Measurements from ENCODE around the gene ANO4. TPM values are rescaled to one million over a fixed set of nuclear protein-coding genes. Genes with fewer than 3 reads are reported as not detected.
"Not testable (repeated sequence)": the region's sequence is repeated elsewhere in the genome, so short reads cannot be mapped to it uniquely, and the experiment has no call there.

ANO4 gene
- total and polyA plus RNA-seq, 2 donors = 1.1 to 3.5 TPM

- 88% methylated on average over 3 of the region's 3 CpGs for WGBS
- DNase-seq (ENCODE audit: extremely low spot score) = no peak
- H3K4me3 ChIP-seq (ENCODE audit: low read depth, low read length) = no peak overlapping the region
- H3K4me1 ChIP-seq (ENCODE audit: insufficient read depth) = no peaks in the 10 kb centered on the region
- no peaks in the 10 kb centered on the region for H3K36me3 ChIP-seq (ENCODE audit: insufficient read depth)
- no peak overlapping the region for H3K27ac ChIP-seq (ENCODE audit: low read depth)
These were observed 273.8 kb downstream of the ANO4 start for GRCh38 chr12:101068402-101068801.

DNA sequence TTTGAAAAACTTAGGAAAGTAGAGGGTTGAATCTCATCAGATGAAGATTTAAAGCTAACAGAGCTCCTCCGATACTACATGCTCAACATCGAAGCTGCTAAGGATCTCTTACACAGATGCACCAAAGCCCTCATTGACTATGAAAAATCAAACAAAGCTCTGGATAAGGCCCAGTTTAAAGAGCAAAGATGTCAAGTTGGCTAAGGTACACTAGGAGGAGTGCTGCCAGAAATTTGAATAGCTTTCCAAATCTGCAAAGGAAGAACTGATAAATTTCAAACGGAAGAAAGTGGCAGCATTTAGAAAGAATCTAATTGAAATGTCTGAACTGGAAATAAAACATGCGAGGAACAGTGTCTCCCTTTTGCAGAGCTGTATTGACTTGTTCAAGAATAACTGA, 274.3 kb downstream of the ANO4 start:
- 35% methylated on average over 4 of the region's 4 CpGs for WGBS
- no peak for DNase-seq (ENCODE audit: extremely low spot score)
- H3K4me1 ChIP-seq (ENCODE audit: insufficient read depth) = no peaks in the 10 kb centered on the region
- H3K27ac ChIP-seq (ENCODE audit: low read depth) = no peak overlapping the region
- no peak overlapping the region for H3K4me3 ChIP-seq (ENCODE audit: low read depth, low read length)
- no peaks in the 10 kb centered on the region for H3K36me3 ChIP-seq (ENCODE audit: insufficient read depth)

DNA sequence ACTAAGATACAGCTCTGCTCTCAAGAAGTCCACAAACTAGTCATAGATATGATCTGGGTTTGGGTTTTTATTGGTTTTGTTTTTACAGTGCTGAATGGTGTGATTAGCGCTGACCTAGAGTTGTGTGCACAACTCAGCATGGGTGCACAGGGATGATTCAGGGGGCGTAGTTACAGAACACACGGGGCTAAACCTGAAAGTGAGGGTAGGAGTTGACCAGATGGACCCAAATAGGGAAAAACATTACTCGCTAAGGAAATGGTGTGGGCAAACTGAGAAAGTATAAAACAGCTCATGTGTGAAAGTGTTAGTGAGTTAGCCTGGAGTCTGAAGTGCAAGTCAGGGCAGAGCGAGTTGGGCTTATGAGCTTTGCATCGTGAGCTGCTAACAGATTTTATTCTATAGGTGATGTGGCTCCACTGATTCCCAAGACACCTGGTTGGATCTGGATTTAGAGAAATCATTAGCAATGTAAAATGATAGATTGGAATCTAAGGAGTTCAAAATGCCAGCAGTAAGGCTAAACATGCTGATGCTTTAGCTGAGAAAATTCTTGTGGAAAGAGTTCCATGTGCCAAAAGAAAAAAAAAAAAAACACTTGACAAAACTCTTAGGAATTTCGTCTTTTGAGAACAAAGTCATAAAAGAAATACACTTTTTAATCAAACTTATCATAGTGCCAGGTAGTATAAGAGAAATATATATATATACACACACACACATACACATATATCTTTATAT, 280.5 kb downstream of the ANO4 start:
- no peaks in the 10 kb centered on the region for H3K36me3 ChIP-seq (ENCODE audit: insufficient read depth)
- H3K4me1 ChIP-seq (ENCODE audit: insufficient read depth) = no peaks in the 10 kb centered on the region
- DNase-seq (ENCODE audit: extremely low spot score) = no peak
- H3K27ac ChIP-seq (ENCODE audit: low read depth) = no peak overlapping the region
- no peak overlapping the region for H3K4me3 ChIP-seq (ENCODE audit: low read depth, low read length)
- WGBS = 66% methylated on average over 7 of the region's 7 CpGs

GRCh38 chr12:101076921-101077320, 282.3 kb downstream of the ANO4 start:
- Histone ChIP-seq H3K27ac (ENCODE audit: low read depth) (no peak overlapping the region), H3K36me3 (ENCODE audit: insufficient read depth) (no peaks in the 10 kb centered on the region), H3K4me1 (ENCODE audit: insufficient read depth) (no peaks in the 10 kb centered on the region), H3K4me3 (ENCODE audit: low read depth, low read length) (no peak overlapping the region)
- no peak for DNase-seq (ENCODE audit: extremely low spot score)
- 20% methylated on average over 4 of the region's 4 CpGs for WGBS

DNA sequence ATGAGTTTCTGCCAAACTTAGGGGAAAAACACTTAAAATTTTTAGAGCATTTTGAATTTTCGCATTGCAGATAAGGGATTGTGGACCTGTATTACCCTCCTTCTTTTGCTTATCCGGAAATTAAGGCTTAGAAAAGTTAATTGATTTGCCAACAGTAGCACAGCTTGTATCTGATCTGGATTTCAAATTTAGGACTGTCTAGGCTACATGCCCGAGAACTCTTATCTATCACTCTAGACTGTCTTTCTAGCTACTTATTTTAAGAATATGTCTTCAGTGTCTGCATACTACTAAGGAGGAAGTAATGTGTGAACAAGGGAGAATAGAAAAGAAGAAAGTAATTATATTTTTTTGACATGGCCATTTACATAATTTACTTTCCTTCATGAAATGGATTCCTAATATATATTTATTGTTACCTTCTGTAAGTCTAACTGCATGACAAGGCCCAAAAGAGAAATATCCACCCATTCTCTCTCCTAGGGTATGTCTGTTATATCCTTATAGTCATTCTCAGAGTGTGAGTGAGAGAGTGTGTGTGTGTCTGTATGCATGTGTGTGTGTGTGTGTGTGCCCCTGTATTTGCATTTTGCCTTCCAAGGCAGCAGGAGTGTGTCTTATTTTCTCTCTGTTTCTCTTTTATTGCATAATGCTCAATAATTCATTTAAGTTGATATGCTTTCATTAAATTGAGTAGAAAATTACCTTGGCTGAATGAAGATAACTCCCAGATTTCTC, 283.4 kb downstream of the ANO4 start:
- no peak overlapping the region for H3K27ac ChIP-seq (ENCODE audit: low read depth)
- 69% methylated on average over 3 of the region's 3 CpGs for WGBS
- H3K4me3 ChIP-seq (ENCODE audit: low read depth, low read length) = no peak overlapping the region
- H3K4me1 ChIP-seq (ENCODE audit: insufficient read depth) = no peaks in the 10 kb centered on the region
- DNase-seq (ENCODE audit: extremely low spot score) = no peak
- no peaks in the 10 kb centered on the region for H3K36me3 ChIP-seq (ENCODE audit: insufficient read depth)

- H3K27ac ChIP-seq (ENCODE audit: low read depth) = no peak overlapping the region
- no peaks in the 10 kb centered on the region for H3K36me3 ChIP-seq (ENCODE audit: insufficient read depth)
- WGBS = 73% methylated on average over 6 of the region's 6 CpGs
- no peak overlapping the region for H3K4me3 ChIP-seq (ENCODE audit: low read depth, low read length)
- DNase-seq (ENCODE audit: extremely low spot score) = no peak
- H3K4me1 ChIP-seq (ENCODE audit: insufficient read depth) = no peaks in the 10 kb centered on the region
These were observed 284.1 kb downstream of the ANO4 start for GRCh38 chr12:101078536-101079285.

- 85% methylated on average over 3 of the region's 3 CpGs for WGBS
- Histone ChIP-seq H3K4me3 (ENCODE audit: low read depth, low read length) (no peak overlapping the region), H3K4me1 (ENCODE audit: insufficient read depth) (no peaks in the 10 kb centered on the region), H3K36me3 (ENCODE audit: insufficient read depth) (no peaks in the 10 kb centered on the region), H3K27ac (ENCODE audit: low read depth) (no peak overlapping the region)
- no peak for DNase-seq (ENCODE audit: extremely low spot score)
These were observed 288.1 kb downstream of the ANO4 start for GRCh38 chr12:101082706-101083105.

- 20% methylated on average over 11 of the region's 11 CpGs for WGBS
- H3K36me3 ChIP-seq (ENCODE audit: insufficient read depth) = no peaks in the 10 kb centered on the region
- H3K4me3 ChIP-seq (ENCODE audit: low read depth, low read length) = no peak overlapping the region
- H3K27ac ChIP-seq (ENCODE audit: low read depth) = no peak overlapping the region
- H3K4me1 ChIP-seq (ENCODE audit: insufficient read depth) = no peaks in the 10 kb centered on the region
- no peak for DNase-seq (ENCODE audit: extremely low spot score)
These were observed 292.0 kb downstream of the ANO4 start for GRCh38 chr12:101086490-101087135.

- no peaks in the 10 kb centered on the region for H3K36me3 ChIP-seq (ENCODE audit: insufficient read depth)
- no peak overlapping the region for H3K27ac ChIP-seq (ENCODE audit: low read depth)
- no peak for DNase-seq (ENCODE audit: extremely low spot score)
- no peaks in the 10 kb centered on the region for H3K4me1 ChIP-seq (ENCODE audit: insufficient read depth)
- WGBS = 88% methylated on average over 5 of the region's 5 CpGs
- H3K4me3 ChIP-seq (ENCODE audit: low read depth, low read length) = no peak overlapping the region
These were observed 293.3 kb downstream of the ANO4 start for GRCh38 chr12:101087920-101088319.

DNA sequence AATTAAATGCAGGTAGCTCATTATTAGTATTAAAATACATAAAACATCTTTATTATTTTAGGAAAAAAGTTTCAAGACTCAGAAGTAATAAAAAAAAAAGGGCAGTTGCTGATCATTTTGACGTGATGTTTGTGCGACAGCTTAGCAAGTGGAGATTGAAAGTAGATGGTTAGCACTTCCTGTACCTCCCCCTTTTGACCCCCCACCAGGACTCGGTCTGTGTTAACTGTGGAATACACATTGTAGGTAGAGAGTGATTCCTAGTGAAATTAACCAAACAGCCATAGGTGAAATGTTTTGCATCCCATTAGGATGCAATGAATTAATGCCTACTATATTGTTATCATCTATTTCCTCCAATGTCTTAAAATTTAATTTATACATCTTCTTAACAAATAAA, 294.7 kb downstream of the ANO4 start:
- H3K27ac ChIP-seq (ENCODE audit: low read depth) = no peak overlapping the region
- no peaks in the 10 kb centered on the region for H3K4me1 ChIP-seq (ENCODE audit: insufficient read depth)
- H3K36me3 ChIP-seq (ENCODE audit: insufficient read depth) = no peaks in the 10 kb centered on the region
- 81% methylated on average over 3 of the region's 3 CpGs for WGBS
- DNase-seq (ENCODE audit: extremely low spot score) = no peak
- H3K4me3 ChIP-seq (ENCODE audit: low read depth, low read length) = no peak overlapping the region

- H3K36me3 ChIP-seq (ENCODE audit: insufficient read depth); H3K27ac ChIP-seq (ENCODE audit: low read depth); H3K4me1 ChIP-seq (ENCODE audit: insufficient read depth); DNase-seq (ENCODE audit: extremely low spot score); H3K4me3 ChIP-seq (ENCODE audit: low read depth, low read length): not testable (repeated sequence)
- WGBS = 93% methylated on average over 3 of the region's 4 CpGs
These were observed 295.6 kb downstream of the ANO4 start for GRCh38 chr12:101090222-101090621.

DNA sequence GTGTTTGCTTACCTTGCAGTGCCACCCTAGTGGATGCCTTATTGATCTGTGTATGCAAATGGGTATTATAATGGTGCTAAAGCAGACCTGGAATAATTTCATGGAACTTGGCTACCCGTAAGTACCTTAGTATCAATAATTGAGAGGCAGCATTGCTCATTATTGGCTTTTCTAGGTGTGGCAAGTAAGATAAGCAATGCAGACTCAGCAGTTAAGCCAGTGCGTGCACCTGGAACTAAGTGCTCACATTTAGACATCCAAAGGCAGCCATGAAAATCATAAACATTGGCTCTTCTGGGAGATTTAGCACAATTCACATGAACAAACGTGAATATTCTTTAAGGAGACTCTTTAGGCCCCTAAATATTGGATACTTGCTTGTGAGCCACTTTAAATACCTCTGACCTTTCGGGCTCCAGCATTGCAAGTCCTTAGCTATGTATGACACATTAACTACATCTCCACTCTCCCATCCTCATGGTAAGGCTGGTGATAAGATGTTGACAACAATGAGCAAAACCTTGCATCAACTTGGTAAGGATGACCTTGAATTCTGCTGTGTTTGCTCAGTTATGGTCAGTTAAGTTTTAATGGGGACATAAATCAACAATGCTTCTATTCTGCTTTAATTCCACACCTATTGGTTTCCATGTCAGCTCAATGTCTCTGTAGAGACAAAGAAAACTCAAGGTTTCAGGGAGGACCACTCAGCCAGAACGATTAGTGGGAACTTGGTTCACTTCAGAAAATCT, 303.4 kb downstream of the ANO4 start:
- no peaks in the 10 kb centered on the region for H3K4me1 ChIP-seq (ENCODE audit: insufficient read depth)
- H3K36me3 ChIP-seq (ENCODE audit: insufficient read depth) = no peaks in the 10 kb centered on the region
- 69% methylated on average over 5 of the region's 5 CpGs for WGBS
- H3K4me3 ChIP-seq (ENCODE audit: low read depth, low read length) = no peak overlapping the region
- no peak overlapping the region for H3K27ac ChIP-seq (ENCODE audit: low read depth)
- DNase-seq (ENCODE audit: extremely low spot score) = no peak

All from urinary bladder (tissue), 4 donors.